Measurements from ENCODE around the gene EEFSEC.

DNA sequence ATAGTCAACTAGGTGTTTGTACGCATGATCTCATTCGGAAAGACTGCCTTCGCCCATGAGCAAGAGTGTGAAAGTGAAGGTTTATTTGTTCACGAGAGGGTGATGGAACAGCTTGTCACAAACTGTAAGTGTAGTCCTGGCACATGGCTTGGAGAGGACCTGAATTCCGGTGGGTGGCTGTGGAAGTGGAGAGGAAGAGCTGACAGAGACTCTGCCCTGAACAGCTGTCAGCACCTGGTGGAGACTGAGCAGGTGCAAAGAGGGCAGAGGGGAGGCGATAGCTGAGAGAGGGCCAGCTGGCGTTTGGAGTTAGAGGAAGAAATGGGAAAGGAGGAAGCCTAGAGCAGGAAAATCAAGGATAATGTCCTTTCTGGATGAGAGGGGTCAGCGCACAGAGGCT is 155.7 kb downstream of the EEFSEC start:
- TF ChIP-seq, protein P1, sequence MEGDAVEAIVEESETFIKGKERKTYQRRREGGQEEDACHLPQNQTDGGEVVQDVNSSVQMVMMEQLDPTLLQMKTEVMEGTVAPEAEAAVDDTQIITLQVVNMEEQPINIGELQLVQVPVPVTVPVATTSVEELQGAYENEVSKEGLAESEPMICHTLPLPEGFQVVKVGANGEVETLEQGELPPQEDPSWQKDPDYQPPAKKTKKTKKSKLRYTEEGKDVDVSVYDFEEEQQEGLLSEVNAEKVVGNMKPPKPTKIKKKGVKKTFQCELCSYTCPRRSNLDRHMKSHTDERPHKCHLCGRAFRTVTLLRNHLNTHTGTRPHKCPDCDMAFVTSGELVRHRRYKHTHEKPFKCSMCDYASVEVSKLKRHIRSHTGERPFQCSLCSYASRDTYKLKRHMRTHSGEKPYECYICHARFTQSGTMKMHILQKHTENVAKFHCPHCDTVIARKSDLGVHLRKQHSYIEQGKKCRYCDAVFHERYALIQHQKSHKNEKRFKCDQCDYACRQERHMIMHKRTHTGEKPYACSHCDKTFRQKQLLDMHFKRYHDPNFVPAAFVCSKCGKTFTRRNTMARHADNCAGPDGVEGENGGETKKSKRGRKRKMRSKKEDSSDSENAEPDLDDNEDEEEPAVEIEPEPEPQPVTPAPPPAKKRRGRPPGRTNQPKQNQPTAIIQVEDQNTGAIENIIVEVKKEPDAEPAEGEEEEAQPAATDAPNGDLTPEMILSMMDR (IDR thresholded peaks at IDR 0.05): no peak
- no peak for TF ChIP-seq ZFX (IDR thresholded peaks at IDR 0.05; ENCODE audit: borderline replicate concordance)
